MM.1S (cell line): Measurements from ENCODE around the gene CLCNKB.

ENCODE experiments used
- DNase-seq: peaks from one replicate; pipeline ENCODE4 v3.0.0-alpha.2; 2015
- H2AFZ ChIP-seq: fragments of 300-600 bp; sonication (generic); 2 replicates; pipeline ENCODE4 v1.6.0; 2016; ENCODE audit warnings: antibody characterized with exemption, low read length
- H3F3A ChIP-seq: fragments of 300-600 bp; sonication (generic); 2 replicates; pipeline ENCODE4 v1.6.1; 2016; ENCODE audit warnings: mild to moderate bottlenecking, antibody characterized with exemption, low read length, moderate library complexity, mixed read lengths; ENCODE audit not compliant: insufficient read depth
- H3K27ac ChIP-seq: fragments of 300-600 bp; sonication (generic); 2 replicates; pipeline ENCODE4 v1.5.1; 2016; ENCODE audit warnings: mild to moderate bottlenecking, low read length
- H3K27me3 ChIP-seq: fragments of 300-600 bp; sonication (generic); replicated peaks from 2 replicates; pipeline ENCODE4 v1.6.0; 2016; ENCODE audit warnings: low read length; ENCODE audit not compliant: insufficient read depth
- H3K36me3 ChIP-seq: fragments of 300-600 bp; sonication (generic); replicated peaks from 2 replicates; pipeline ENCODE4 v1.6.1; 2016; ENCODE audit warnings: mild to moderate bottlenecking, low read length, mixed read lengths; ENCODE audit not compliant: insufficient read depth
- H3K4me1 ChIP-seq: fragments of 300-600 bp; sonication (generic); 2 replicates; pipeline ENCODE4 v1.6.1; 2016; ENCODE audit warnings: low read length, mixed read lengths
- H3K4me2 ChIP-seq: fragments of 300-600 bp; sonication (generic); 2 replicates; pipeline ENCODE4 v1.6.0; 2016; ENCODE audit warnings: low read depth, low read length
- H3K4me3 ChIP-seq: fragments of 300-600 bp; sonication (generic); 2 replicates; pipeline ENCODE4 v1.5.1; 2016; ENCODE audit warnings: low read length, mixed read lengths
- H3K79me2 ChIP-seq: fragments of 300-600 bp; sonication (generic); 2 replicates; pipeline ENCODE4 v1.6.1; 2016; ENCODE audit warnings: mixed run types, low read length, mixed read lengths
- H3K9ac ChIP-seq: fragments of 300-600 bp; sonication (generic); 2 replicates; pipeline ENCODE4 v1.6.1; 2016; ENCODE audit warnings: low read length, mixed read lengths
- H3K9me2 ChIP-seq: fragments of 300-600 bp; sonication (generic); replicated peaks from 2 replicates; pipeline ENCODE4 v1.6.1; 2016; ENCODE audit warnings: mild to moderate bottlenecking, low read length, mixed read lengths; ENCODE audit not compliant: insufficient read depth
- H3K9me3 ChIP-seq: fragments of 300-600 bp; sonication (generic); replicated peaks from 2 replicates; pipeline ENCODE4 v1.6.1; 2016; ENCODE audit warnings: mild to moderate bottlenecking, low read length, mixed read lengths; ENCODE audit not compliant: insufficient read depth
- H4K20me1 ChIP-seq: fragments of 300-600 bp; sonication (generic); 2 replicates; pipeline ENCODE4 v1.6.1; 2016; ENCODE audit warnings: mild to moderate bottlenecking, low read length, moderate library complexity, mixed read lengths; ENCODE audit not compliant: insufficient read depth
- EZH2 ChIP-seq: fragments of 300-600 bp; sonication (generic); optimal IDR thresholded peaks from 2 replicates; pipeline ENCODE3; 2017; ENCODE audit warnings: low read depth, mild to moderate bottlenecking, antibody characterized with exemption, low read length, mixed read lengths
- EZH2phosphoT487 ChIP-seq: fragments of 300-600 bp; sonication (generic); IDR thresholded peaks from 2 replicates; pipeline ENCODE4 v1.6.1; 2018; ENCODE audit warnings: antibody characterized with exemption, low read length
- TF ChIP-seq, protein P1 (sequence below): fragments of 300-600 bp; sonication (generic); IDR thresholded peaks from 2 replicates; pipeline ENCODE4 v1.5.1; 2016; ENCODE audit warnings: antibody characterized with exemption, low read length, mixed read lengths

The CLCNKB gene

DNA sequence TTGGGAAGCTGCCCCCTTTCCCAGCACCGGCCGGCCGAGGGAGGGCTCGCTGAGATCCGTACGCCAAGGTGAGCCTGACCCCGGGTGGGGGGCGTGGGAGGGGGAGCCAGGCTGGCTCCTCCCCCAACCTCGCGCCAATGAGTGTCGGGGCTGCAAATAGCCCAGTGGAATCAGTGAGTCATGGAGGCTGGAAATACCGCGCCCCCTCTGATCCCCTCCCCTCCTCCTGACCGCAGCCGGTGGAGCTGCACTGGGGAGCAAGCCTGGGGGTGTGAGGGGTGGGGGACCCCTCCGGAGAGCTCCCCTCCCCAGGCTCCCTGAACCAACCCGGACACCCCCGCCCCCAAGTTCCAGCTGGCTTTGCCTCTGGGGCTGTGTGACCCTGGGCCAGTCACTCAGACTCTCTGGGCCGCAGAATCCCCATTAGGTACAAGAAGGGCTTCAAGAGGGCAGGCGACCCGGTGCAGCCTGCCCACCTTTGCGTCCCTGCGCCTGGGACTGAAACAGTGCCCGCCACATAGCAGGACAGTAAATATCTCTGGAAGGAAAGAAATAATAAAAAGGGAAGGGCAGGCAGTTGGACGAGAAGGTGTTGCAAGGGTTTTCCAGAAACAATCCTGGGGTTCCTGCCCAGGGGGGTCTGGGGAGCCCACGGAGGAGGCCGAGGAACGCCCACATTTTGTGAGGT lies 30.2 kb upstream of the CLCNKB start:
- Histone ChIP-seq H3K79me2 (no peaks in the 10 kb centered on the region), H4K20me1 (no peaks in the 10 kb centered on the region), H3K4me1 (peaks cover 5% of the 10 kb centered on the region; the same call in 1 of the 2 replicates), H3K4me2 (peak overlapping the region; percentile 67; the same call in 1 of the 2 replicates), H3K9me3 (no peaks in the 10 kb centered on the region), H3K4me3 (peak overlapping the region; percentile 45), H3K27ac (no peak overlapping the region), H3K9me2 (no peaks in the 10 kb centered on the region), H3F3A (no peaks in the 10 kb centered on the region), H3K9ac (no peak overlapping the region), H3K36me3 (no peaks in the 10 kb centered on the region), H2AFZ (peak overlapping the region; percentile 65; the same call in 1 of the 2 replicates), H3K27me3 (peaks cover 35% of the 10 kb centered on the region)
- no peak for TF ChIP-seq EZH2
- TF ChIP-seq, protein P1, sequence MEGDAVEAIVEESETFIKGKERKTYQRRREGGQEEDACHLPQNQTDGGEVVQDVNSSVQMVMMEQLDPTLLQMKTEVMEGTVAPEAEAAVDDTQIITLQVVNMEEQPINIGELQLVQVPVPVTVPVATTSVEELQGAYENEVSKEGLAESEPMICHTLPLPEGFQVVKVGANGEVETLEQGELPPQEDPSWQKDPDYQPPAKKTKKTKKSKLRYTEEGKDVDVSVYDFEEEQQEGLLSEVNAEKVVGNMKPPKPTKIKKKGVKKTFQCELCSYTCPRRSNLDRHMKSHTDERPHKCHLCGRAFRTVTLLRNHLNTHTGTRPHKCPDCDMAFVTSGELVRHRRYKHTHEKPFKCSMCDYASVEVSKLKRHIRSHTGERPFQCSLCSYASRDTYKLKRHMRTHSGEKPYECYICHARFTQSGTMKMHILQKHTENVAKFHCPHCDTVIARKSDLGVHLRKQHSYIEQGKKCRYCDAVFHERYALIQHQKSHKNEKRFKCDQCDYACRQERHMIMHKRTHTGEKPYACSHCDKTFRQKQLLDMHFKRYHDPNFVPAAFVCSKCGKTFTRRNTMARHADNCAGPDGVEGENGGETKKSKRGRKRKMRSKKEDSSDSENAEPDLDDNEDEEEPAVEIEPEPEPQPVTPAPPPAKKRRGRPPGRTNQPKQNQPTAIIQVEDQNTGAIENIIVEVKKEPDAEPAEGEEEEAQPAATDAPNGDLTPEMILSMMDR = no peak
- TF ChIP-seq EZH2phosphoT487 = no peak
- no peak for DNase-seq

DNA sequence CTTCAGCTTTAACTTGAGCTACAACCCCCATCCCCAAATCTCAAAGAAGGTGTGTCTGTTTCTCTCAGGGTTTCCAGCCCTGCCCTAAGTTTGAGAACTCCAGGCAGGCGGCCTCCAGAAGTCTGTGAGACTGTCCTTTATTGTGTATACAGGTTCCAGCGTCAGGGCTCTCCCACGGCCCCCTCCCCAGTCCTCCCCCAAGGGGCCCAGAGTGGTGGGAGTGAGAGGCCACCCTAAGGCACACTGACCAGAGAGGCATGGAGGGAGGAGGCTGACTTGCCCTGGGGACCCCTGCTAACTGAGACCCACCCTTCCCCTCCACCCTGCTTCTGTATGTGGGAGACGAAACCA lies 29.7 kb upstream of the CLCNKB start:
- H2AFZ ChIP-seq = no peak overlapping the region
- H3F3A ChIP-seq = no peaks in the 10 kb centered on the region
- peaks cover 40% of the 10 kb centered on the region for H3K27me3 ChIP-seq
- H4K20me1 ChIP-seq = no peaks in the 10 kb centered on the region
- H3K79me2 ChIP-seq = no peaks in the 10 kb centered on the region
- no peaks in the 10 kb centered on the region for H3K9me3 ChIP-seq
- no peak overlapping the region for H3K9ac ChIP-seq
- H3K4me2 ChIP-seq = no peak overlapping the region
- peaks cover 5% of the 10 kb centered on the region; the same call in 1 of the 2 replicates for H3K4me1 ChIP-seq
- no peaks in the 10 kb centered on the region for H3K36me3 ChIP-seq
- TF ChIP-seq EZH2 = no peak
- no peak overlapping the region for H3K27ac ChIP-seq
- no peak for DNase-seq
- no peak overlapping the region for H3K4me3 ChIP-seq
- no peaks in the 10 kb centered on the region for H3K9me2 ChIP-seq

DNA sequence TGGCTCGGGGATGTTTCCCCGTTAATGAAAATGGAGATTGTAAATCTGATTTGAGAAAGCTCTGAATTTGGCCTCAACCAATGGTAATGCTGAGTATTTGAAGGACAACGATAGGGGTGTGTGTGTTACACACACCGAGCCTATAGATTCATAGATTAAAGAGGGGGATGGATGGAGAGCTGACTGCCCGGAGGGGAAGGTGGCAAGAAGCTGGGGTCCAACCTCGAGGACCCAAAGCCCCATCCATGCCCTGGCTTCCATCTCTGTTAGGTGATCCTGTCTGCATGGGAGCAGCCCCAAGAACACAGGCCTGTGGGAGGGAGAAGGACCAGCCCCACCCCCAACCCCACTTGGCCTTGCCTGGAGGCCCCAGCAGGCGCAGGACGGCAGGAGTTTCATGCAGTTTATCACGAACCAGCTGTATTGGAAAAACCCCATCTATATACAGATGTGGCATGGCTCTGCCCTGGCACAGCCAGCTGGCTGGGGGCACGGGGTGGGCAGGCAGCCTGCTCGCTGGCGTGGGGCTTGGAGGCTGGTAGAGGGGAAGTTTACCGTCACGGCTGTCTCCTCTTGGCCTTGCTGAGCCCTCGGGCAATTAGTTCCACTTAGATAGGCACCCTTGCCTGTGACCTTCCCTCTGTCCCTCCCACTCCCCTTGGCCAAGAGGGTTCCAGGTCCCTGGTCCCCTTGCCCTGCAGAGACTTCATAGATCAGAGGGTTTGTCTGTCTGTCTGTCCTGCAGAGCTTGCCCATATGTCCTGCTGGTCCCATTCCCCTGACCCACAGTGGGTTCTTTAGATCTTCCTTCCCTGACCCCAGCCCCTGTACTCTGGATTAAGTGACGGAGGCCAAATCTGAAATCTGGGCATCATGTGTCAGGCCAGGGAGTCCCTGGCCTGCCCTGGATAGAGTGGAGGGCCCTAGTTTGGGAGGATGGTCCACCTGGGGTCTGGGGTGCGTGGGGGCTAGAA lies 28.8 kb upstream of the CLCNKB start:
- no peaks in the 10 kb centered on the region for H3K9me3 ChIP-seq
- no peak for DNase-seq
- no peaks in the 10 kb centered on the region for H3F3A ChIP-seq
- H3K9me2 ChIP-seq = no peaks in the 10 kb centered on the region
- peaks cover 47% of the 10 kb centered on the region for H3K27me3 ChIP-seq
- peak overlapping the region; percentile 2; the same call in 1 of the 2 replicates for H3K4me2 ChIP-seq
- no peaks in the 10 kb centered on the region for H4K20me1 ChIP-seq
- no peak overlapping the region for H3K9ac ChIP-seq
- H3K4me1 ChIP-seq = peaks cover 5% of the 10 kb centered on the region; the same call in 1 of the 2 replicates
- H2AFZ ChIP-seq = no peak overlapping the region
- H3K79me2 ChIP-seq = no peaks in the 10 kb centered on the region
- TF ChIP-seq, protein P1 = no peak
- TF ChIP-seq EZH2phosphoT487 (no peak), EZH2 (no peak)
- no peak overlapping the region for H3K27ac ChIP-seq
- no peaks in the 10 kb centered on the region for H3K36me3 ChIP-seq
- no peak overlapping the region for H3K4me3 ChIP-seq
